Ectodermal cell (in vitro differentiated cells): ENCODE results near the gene ZNF773. TPM values are rescaled to one million over a fixed set of nuclear protein-coding genes. Genes with fewer than 3 reads are reported as not detected.
"Not testable (repeated sequence)": the region's sequence is repeated elsewhere in the genome, so short reads cannot be mapped to it uniquely, and the experiment has no call there.

Experiments
- H3K27ac ChIP-seq: 2 replicates; pipeline ENCODE4 v1.7.0; 2013; ENCODE audit warnings: mild to moderate bottlenecking, low read depth, low read length; ENCODE audit not compliant: insufficient read depth, poor library complexity, severe bottlenecking
- H3K27me3 ChIP-seq: 2 replicates; pipeline ENCODE4 v1.7.0; 2013; ENCODE audit warnings: mild to moderate bottlenecking, low read length; ENCODE audit not compliant: insufficient read depth, control insufficient read depth, poor library complexity, severe bottlenecking
- H3K36me3 ChIP-seq: one replicate; pipeline ENCODE4 v1.7.0; 2013; ENCODE audit warnings: low read length; ENCODE audit not compliant: control insufficient read depth, insufficient read depth
- H3K4me1 ChIP-seq: one replicate; pipeline ENCODE4 v1.7.0; 2013; ENCODE audit warnings: low read length; ENCODE audit not compliant: control insufficient read depth, insufficient read depth
- H3K4me3 ChIP-seq: 2 replicates; pipeline ENCODE4 v1.7.0; 2013; ENCODE audit warnings: low read depth, low read length, control low read depth; ENCODE audit not compliant: insufficient read depth
- H3K9me3 ChIP-seq: 2 replicates; pipeline ENCODE4 v1.7.0; 2013; ENCODE audit warnings: mild to moderate bottlenecking, low read length, moderate library complexity; ENCODE audit not compliant: control insufficient read depth
- WGBS, 2 experiments: methylation state at CpG; one replicate each; pipeline ENCODE4 v1.1.7; 2013; ENCODE audit warnings: missing lambda C conversion rate in 2 of 2; 5-methylcytosine and 5-hydroxymethylcytosine counted together
- polyA plus RNA-seq, 4 experiments: library from polyadenylated mRNA; stranded (reverse); fragments of 50-300 nt; gene quantifications; one replicate each; pipeline ENCODE4 v1.2.3, GENCODE V29; 2013

Gene ZNF773
- 7.6 TPM for polyA plus RNA-seq (2013, experiment 1 of 4)
- polyA plus RNA-seq (2013, experiment 2 of 4) = 11.5 TPM
- 8.4 TPM for polyA plus RNA-seq (2013, experiment 3 of 4)
- 9.0 TPM for polyA plus RNA-seq (2013, experiment 4 of 4)

DNA sequence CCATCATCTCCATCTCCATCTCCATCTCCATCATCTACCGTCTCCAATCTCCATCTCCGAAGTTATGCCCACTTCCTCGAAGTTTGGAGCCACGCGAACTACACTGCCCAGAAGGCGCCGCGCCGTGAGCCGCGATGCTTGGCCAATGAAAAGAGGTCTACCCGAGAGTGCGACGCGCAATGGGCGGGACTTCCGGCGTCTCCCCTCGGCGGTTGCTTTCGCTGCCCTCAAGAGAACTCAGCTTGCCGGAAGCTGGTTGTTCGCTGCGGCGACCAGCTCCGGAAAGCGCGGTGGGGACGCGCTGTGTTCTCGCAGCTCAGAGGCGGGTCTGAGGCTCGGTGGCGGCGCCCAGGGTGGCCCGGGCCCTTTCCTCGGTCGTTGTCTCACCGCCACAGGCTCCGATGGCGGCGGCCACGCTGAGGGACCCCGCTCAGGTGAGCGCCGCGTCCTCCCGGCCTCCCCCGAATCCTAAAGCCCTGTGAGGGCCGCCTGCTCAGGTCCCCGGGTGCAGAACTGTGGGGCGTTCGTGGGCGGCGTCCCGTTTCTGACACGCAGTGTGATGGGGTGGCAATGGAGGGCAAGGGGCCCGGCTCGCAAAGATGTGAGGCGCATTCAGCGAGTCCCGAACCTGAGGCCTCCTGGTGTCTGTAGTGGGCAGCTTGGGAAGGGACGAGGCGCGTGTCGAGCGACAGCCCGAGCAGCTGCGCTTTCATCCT lies at the start of gene ZNF773:
Gene ZNF773 (plus strand): TSS at position 259 of the 716 bp plus-strand sequence. CDS start 143 bp downstream, at position 402.
- H3K4me3 ChIP-seq = peak within 1 kb of the TSS; percentile 71
- H3K9me3 ChIP-seq, H3K36me3 ChIP-seq, H3K27ac ChIP-seq, H3K27me3 ChIP-seq, H3K4me1 ChIP-seq: not testable (repeated sequence)
- 1% methylated on average over 50 to 57 of the region's 69 CpGs for WGBS, 2 experiments

DNA sequence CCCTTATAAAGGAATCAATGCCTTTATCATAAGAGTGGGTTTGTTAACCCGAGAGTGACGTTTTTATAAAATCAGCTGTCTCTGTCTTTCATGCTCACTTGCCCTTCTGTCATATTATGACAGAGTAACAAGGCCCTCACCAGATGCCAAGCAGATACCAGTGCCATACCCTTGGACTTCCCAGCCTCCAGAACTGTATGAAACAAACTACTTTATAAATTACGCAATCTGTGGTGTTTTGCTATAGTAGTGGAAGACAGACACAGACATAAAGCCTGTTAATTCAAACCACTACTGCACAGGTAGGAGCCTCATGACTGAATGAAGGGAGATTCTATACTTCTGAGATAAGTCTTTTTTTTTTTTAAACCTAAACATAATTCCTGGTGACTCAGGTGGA lies 47.4 kb upstream of the ZNF773 start:
- Histone ChIP-seq H3K9me3 (no peaks in the 10 kb centered on the region), H3K27ac (no peak overlapping the region), H3K36me3 (no peaks in the 10 kb centered on the region), H3K4me3 (no peak overlapping the region), H3K4me1 (no peaks in the 10 kb centered on the region), H3K27me3 (no peaks in the 10 kb centered on the region)
- 87 to 92% methylated on average over 2 of the region's 3 CpGs for WGBS, 2 experiments

DNA sequence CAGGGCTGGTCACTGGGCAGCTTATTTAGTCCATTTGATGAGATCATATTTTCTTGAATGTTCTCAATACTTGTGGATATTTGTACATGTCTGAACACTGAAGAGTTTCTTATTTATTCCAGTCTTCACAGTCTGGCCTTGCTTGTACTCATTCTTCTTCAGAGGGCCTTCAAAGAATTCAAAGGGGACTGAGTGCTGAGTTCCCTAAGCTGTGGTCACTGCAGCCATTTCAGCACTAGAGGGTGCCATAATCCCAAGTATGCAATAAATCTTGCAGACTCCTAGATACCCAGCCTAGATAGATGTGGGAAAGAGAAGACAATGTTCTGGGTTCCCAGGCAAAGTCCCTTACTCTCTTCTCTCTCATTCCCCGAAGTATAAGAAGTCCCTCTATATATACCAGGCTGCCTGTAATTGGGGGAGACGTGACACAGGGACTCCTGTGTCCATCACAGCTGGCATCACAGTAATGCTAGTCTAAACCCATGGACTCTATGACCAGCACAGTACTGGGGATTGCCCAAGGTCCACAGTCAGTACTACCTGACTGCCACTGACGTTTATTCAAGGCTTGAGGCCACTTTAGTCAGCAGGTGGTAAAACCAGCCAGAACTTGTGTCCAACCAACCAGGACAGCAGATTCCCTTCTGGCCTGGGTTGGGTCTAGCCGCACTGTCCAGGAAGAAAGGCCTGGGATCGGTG lies 33.9 kb upstream of the ZNF773 start:
- no peaks in the 10 kb centered on the region for H3K4me1 ChIP-seq
- H3K4me3 ChIP-seq = no peak overlapping the region
- WGBS, 2 experiments = 73 to 74% methylated on average over 5 of the region's 5 CpGs
- H3K27me3 ChIP-seq = no peaks in the 10 kb centered on the region
- H3K27ac ChIP-seq = no peak overlapping the region
- H3K9me3 ChIP-seq = peaks cover 8% of the 10 kb centered on the region
- H3K36me3 ChIP-seq = peaks cover 11% of the 10 kb centered on the region

DNA sequence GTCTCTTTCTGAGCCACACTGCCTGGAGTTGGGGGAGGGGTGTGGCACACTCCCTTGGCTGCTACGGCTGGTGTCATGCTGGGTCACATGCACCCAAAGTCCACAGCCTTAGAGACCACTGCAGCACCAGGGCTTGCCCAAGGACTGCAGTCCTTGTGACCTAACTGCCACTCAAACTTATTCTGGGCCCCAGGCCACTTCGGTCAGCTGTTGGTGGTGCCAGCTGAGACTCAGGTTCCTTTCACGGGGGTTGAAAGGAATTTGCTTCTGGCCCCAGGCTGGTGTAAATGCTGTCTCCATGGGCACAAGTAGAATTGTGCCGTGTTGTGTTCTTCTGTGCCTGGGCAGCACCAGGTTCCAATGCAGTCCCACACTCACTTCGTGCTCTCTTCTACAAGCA lies 33.2 kb upstream of the ZNF773 start:
- H3K4me3 ChIP-seq = no peak overlapping the region
- H3K27me3 ChIP-seq = no peaks in the 10 kb centered on the region
- H3K4me1 ChIP-seq = no peaks in the 10 kb centered on the region
- peaks cover 9% of the 10 kb centered on the region for H3K9me3 ChIP-seq
- no peak overlapping the region for H3K27ac ChIP-seq
- H3K36me3 ChIP-seq = peaks cover 12% of the 10 kb centered on the region
- 93 to 97% methylated on average over 5 of the region's 5 CpGs for WGBS, 2 experiments

DNA sequence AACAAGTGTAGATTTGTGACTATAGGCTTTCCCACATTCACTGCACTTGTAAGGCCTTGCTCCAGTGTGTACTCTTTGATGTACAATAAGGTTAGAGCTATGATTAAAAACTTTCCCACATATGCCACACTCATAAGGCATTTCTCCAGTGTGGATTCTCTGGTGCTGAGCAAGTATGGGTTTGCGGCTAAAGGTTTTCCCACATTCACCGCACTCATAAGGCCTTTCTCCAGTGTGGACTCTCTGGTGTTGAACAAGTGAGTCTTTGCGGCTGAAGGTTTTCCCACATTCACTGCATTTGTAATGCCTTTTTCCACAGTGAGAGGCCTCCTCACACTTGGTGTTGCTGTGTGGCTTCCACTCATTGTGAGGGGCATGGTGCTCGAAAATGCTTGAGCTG lies 26.1 kb upstream of the ZNF773 start:
- WGBS, 2 experiments = 90 to 96% methylated on average over 4 of the region's 4 CpGs
- Histone ChIP-seq H3K27me3 (no peaks in the 10 kb centered on the region), H3K4me3 (no peak overlapping the region), H3K36me3 (peaks cover 50% of the 10 kb centered on the region), H3K9me3 (peaks cover 16% of the 10 kb centered on the region), H3K27ac (no peak overlapping the region), H3K4me1 (peaks cover 4% of the 10 kb centered on the region)

DNA sequence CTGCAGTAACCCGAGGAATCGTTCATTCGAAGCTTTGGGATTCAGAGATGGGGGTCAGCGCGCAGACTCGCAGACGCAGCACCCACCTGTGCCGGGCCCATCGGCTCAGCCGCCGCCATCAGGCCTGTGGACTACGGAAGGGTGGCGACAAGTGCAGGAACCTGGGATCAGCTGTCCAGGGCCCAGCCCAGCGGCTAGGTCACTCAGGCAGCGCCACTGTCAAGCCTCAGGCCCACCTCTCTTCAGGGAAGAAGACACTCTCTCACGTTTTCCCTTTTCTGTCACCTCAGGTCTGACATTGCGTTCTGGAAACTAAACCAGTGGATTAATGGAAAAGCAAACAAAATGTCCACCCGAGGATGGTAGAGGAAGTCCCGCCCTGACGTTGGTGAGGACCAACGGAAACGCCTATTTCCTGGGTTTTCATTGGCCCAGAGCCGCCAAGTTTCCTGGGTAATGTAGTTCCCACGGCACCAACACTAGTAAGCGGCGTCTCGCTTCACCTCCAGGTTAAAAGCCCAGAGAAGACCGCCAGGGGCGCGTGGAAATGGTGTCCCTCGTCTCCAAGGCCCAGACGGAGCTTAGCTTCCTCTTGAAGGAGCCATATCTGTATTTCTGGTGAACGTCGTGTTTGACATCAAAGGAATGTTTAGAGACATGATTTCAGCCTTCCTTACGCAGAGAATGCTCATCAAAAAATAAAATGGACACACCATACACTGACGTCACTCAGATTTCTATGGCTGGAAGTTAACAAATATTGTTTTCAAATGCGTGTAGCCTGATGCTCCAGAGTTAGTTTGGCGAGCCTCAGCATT lies 22.3 kb upstream of the ZNF773 start, which contains the start of gene ZNF772:
Gene ZNF772 (minus strand): TSS at position 376 of the 818 bp plus-strand sequence. CDS start 257 bp downstream, at position 119.
- 12 to 13% methylated on average over 38 of the region's 38 CpGs for WGBS, 2 experiments
- Histone ChIP-seq H3K27me3 (no peaks in the 10 kb centered on the region), H3K36me3 (peaks cover 41% of the 10 kb centered on the region), H3K9me3 (peaks cover 11% of the 10 kb centered on the region), H3K4me3 (peak within 1 kb of the TSS; percentile 94), H3K27ac (peak within 1 kb of the TSS; percentile 21), H3K4me1 (peaks cover 4% of the 10 kb centered on the region)

DNA sequence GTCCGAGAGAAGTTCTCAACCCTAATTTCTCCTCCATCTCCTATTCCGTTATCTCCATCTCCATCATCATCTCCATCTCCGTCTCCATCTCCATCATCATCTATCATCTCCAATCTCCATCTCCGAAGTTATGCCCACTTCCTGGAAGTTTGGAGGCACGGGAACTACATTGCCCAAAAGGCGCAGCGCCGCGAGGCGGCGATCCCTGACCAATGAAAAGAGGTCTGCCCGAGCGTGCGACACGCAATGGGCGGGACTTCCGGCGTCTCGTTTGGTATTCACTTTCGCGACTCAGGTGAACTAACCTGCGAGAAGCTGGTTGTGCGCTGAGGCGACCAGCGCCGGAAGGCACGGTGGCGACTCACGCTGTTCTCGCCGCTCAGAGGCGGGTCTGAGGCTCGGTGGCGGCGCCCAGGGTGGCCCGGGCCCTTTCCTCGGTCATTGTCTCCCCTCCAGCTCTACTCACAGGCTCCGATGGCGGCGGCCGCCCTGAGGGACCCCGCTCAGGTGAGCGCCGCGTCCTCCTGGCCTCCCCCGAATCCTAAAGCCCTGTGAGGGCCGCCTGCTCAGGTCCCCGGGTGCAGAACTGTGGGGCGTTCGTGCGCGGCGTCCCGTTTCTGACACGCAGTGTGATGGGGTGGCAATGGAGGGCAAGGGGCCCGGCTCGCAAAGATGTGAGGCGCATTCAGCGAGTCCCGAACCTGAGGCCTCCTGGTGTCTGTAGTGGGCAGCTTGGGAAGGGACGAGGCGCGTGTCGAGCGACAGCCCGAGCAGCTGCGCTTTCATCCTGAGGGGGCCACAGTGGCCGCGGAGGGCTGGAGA lies 12.1 kb upstream of the ZNF773 start, which contains the start of gene ZNF419:
Gene ZNF419 (plus strand): TSS at position 274 of the 822 bp plus-strand sequence. CDS start 201 bp downstream, at position 475.
- H3K27me3 ChIP-seq, H3K27ac ChIP-seq, H3K9me3 ChIP-seq, H3K4me1 ChIP-seq: not testable (repeated sequence)
- peak within 1 kb of the TSS; percentile 94 for H3K4me3 ChIP-seq
- 2 to 3% methylated on average over 49 to 55 of the region's 69 CpGs for WGBS, 2 experiments
- peaks cover 14% of the 10 kb centered on the region for H3K36me3 ChIP-seq

DNA sequence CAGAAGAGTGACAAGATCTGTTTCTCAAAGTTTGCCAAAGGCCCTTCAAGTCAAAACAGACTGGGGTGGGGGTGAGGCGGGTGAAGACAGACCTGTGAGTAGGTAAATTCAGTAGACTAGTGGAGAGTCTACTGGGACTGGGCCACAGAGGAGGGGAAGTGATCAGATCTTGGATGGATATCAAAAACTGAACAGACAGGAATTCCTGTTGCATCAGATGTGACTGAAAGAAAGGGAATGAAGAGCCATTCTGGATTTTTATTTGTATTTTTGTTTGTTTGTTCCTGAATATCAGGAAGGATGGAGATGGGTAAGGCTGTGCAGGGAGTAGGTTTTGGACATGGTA lies 11.5 kb upstream of the ZNF773 start:
- not testable (repeated sequence) for H3K27me3 ChIP-seq, H3K4me1 ChIP-seq, H3K27ac ChIP-seq, H3K9me3 ChIP-seq
- no CpG with 5 or more reads among the region's 1 CpG for WGBS, 2 experiments
- Histone ChIP-seq H3K36me3 (peaks cover 19% of the 10 kb centered on the region), H3K4me3 (peak overlapping the region; percentile 94)

DNA sequence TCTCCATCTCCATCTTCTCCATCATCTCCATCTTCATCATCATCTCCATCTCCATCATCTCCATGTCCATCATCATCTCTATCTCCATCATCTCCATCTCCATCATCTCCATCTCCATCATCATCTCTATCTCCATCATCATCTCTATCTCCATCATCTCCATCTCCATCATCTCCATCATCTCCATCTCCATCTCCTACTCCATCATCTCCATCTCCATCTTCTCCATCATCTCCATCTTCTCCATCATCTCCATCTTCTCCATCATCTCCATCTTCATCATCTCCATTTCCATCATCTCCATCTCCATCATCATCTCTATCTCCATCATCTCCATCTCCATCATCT lies 432 bp upstream of the ZNF773 start:
- not testable (repeated sequence) for H3K27me3 ChIP-seq, H3K27ac ChIP-seq, H3K36me3 ChIP-seq, H3K9me3 ChIP-seq, H3K4me1 ChIP-seq, H3K4me3 ChIP-seq
